Keratinocyte (primary cell): ENCODE results near the gene MED25. TPM values are rescaled to one million over a fixed set of nuclear protein-coding genes. Genes with fewer than 3 reads are reported as not detected.

ENCODE experiments used
- DNase-seq: peaks from one replicate; pipeline ENCODE4 v3.0.0-alpha.2; 2011; ENCODE audit warnings: low read depth, missing footprints, low spot score
- FAIRE-seq: peaks from 2 replicates; lab custom pipeline; 2011; peaks lifted over from hg19 to GRCh38; lab: Jason Lieb, UNC
- H2AFZ ChIP-seq: 2 replicates; pipeline ENCODE4 v1.6.0; 2012; ENCODE audit warnings: low read length, control low read depth, inconsistent platforms; ENCODE audit not compliant: control insufficient read depth
- H3K27ac ChIP-seq: 2 replicates; pipeline ENCODE4 v1.5.1; 2011; ENCODE audit warnings: low read length; ENCODE audit not compliant: control insufficient read depth, insufficient read depth
- H3K27me3 ChIP-seq: 3 replicates; pipeline ENCODE4 v1.6.0; 2011; ENCODE audit warnings: low read length; ENCODE audit not compliant: control insufficient read depth, insufficient read depth; ENCODE audit errors: extremely low read depth
- H3K36me3 ChIP-seq, 2 experiments: 2 replicates in 1 of 2; 3 replicates in 1 of 2; pipeline ENCODE4 v1.5.1; 2011; ENCODE audit warnings: low read length in 2 of 2, mild to moderate bottlenecking in 1 of 2; ENCODE audit not compliant: control insufficient read depth in 2 of 2, insufficient read depth in 2 of 2; ENCODE audit errors: extremely low read depth in 1 of 2
- H3K4me1 ChIP-seq: 3 replicates; pipeline ENCODE4 v1.5.1; 2011; ENCODE audit warnings: low read length; ENCODE audit not compliant: control insufficient read depth, insufficient read depth; ENCODE audit errors: extremely low read depth
- H3K4me2 ChIP-seq: 3 replicates; pipeline ENCODE4 v1.6.0; 2011; ENCODE audit warnings: low read depth, low read length; ENCODE audit not compliant: control insufficient read depth, insufficient read depth; ENCODE audit errors: extremely low read depth
- H3K4me3 ChIP-seq, 3 experiments: fragments of 200-600 bp in 1 of 3; sonication (generic) in 1 of 3; 2 replicates in 2 of 3; 3 replicates in 1 of 3; pipeline ENCODE4 v1.5.1; 2011 to 2016; ENCODE audit warnings: low read length in 3 of 3, mild to moderate bottlenecking in 3 of 3, control low read depth in 2 of 3, inconsistent platforms in 1 of 3, low read depth in 1 of 3, mixed read lengths in 1 of 3, mixed run types in 1 of 3, moderate library complexity in 1 of 3; ENCODE audit not compliant: control insufficient read depth in 2 of 3, insufficient read depth in 2 of 3; ENCODE audit errors: extremely low read depth in 1 of 3
- H3K79me2 ChIP-seq: 2 replicates; pipeline ENCODE4 v1.6.0; 2012; ENCODE audit warnings: low read length; ENCODE audit not compliant: control insufficient read depth, insufficient read depth
- H3K9ac ChIP-seq: 3 replicates; pipeline ENCODE4 v1.6.0; 2011; ENCODE audit warnings: low read length; ENCODE audit not compliant: control insufficient read depth, insufficient read depth; ENCODE audit errors: extremely low read depth
- H3K9me1 ChIP-seq: 3 replicates; pipeline ENCODE4 v1.6.0; 2011; ENCODE audit warnings: low read length; ENCODE audit not compliant: control insufficient read depth, insufficient read depth; ENCODE audit errors: extremely low read depth
- H3K9me3 ChIP-seq: 2 replicates; pipeline ENCODE4 v1.5.1; 2012; ENCODE audit warnings: low read depth, low read length; ENCODE audit not compliant: control insufficient read depth
- H4K20me1 ChIP-seq: 3 replicates; pipeline ENCODE4 v1.6.0; 2011; ENCODE audit warnings: low read length; ENCODE audit not compliant: control insufficient read depth, insufficient read depth; ENCODE audit errors: extremely low read depth
- EZH2 ChIP-seq: IDR thresholded peaks from one replicate; pipeline ENCODE4 v1.6.1; 2012; ENCODE audit warnings: inconsistent platforms, mild to moderate bottlenecking, low read length, moderate library complexity
- dilution Hi-C: fragments of 300-500 bp; cut with MboI; formaldehyde crosslinking; loops from one replicate; pipeline ENCODE4 v1.7.0; 2020; ENCODE audit warnings: low sequenced_read_pairs; ENCODE audit not compliant: extremely low pct_ligation_motif_present
- polyA plus RNA-seq, 5 experiments: library from polyadenylated mRNA; depleted of rRNA in 3 of 5; stranded (reverse) in 3 of 5; stranded (forward) in 1 of 5; unstranded in 1 of 5; fragments of >200 nt; gene quantifications; 1 replicate in 1 of 5; 2 replicates in 3 of 5; 3 replicates in 1 of 5; pipeline versions ENCODE4 v1.2.1 to v1.2.3, GENCODE V29; 2011 to 2012; ENCODE audit warnings: missing spikeins in 2 of 5, low read depth in 1 of 5, low replicate concordance in 1 of 5
- TF ChIP-seq, protein P1 (sequence below), 3 experiments: IDR thresholded peaks in 1 of 3; conservative IDR thresholded peaks in 1 of 3; optimal IDR thresholded peaks in 1 of 3; 2 replicates in 2 of 3; 3 replicates in 1 of 3; pipeline versions ENCODE3 to v1.5.1; 2011; ENCODE audit warnings: low read length in 3 of 3, mild to moderate bottlenecking in 3 of 3, moderate library complexity in 2 of 3, control low read depth in 1 of 3, inconsistent platforms in 1 of 3; ENCODE audit not compliant: insufficient read depth in 2 of 3; ENCODE audit errors: extremely low read depth in 1 of 3

Gene MED25
- polyA plus RNA-seq, 1 donor (not counting 4 experiments of a cell fraction or from before 2014, with no cell fraction given): 12.5 TPM

DNA sequence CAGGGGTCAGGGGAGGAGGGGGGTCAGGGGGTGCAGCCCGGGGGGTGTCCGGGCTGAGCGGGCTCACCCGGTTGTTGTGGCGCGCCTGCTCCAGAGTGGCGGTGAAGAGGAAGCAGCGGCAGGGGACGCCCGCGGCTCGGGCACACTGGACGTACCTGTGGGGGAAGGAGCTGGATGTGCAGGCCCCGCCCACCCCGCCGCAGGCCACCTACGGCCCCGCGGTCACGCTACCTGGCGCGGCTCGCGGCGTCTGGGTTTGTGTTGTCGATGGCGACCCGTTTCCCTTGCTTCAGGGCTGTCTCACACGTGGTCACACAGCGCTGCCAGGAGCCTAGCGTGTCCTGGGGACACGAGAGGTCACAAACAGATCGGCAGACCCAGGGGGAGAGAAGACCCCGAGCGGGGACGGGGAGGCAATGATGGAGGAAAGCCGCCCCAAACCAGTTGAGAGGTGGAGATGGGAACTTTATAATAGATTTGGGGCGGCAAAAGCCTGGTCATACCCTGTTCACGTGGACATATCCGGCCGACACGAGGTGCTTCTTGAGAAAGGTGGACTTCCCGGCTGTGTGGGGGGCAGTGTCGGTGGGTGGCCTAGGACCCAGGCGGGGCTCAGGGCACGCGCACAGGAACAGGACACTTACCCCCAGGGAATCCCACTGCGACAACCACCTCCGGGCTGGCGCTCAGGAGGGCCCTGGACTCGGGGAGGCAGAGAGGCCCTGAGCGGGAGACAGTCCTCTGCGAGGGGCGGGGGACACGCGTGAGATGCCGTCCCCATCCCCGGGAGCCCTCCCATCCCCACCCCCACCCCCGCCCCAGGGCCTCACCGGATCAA lies 43.7 kb downstream of the MED25 start:
- no peak overlapping the region for H3K9ac ChIP-seq
- peaks cover 23% of the 10 kb centered on the region for H3K4me1 ChIP-seq
- H3K4me3 ChIP-seq: no peak overlapping the region
- no peak overlapping the region for H3K27ac ChIP-seq
- no peak for FAIRE-seq
- no peaks in the 10 kb centered on the region for H3K9me3 ChIP-seq
- peaks cover 36% of the 10 kb centered on the region for H3K79me2 ChIP-seq
- no peak overlapping the region for H2AFZ ChIP-seq
- H3K36me3 ChIP-seq: peaks cover 26 to 52% of the 10 kb centered on the region in 2 experiments
- dilution Hi-C loops: no loop called here
- no peak for TF ChIP-seq EZH2
- TF ChIP-seq, protein P1, sequence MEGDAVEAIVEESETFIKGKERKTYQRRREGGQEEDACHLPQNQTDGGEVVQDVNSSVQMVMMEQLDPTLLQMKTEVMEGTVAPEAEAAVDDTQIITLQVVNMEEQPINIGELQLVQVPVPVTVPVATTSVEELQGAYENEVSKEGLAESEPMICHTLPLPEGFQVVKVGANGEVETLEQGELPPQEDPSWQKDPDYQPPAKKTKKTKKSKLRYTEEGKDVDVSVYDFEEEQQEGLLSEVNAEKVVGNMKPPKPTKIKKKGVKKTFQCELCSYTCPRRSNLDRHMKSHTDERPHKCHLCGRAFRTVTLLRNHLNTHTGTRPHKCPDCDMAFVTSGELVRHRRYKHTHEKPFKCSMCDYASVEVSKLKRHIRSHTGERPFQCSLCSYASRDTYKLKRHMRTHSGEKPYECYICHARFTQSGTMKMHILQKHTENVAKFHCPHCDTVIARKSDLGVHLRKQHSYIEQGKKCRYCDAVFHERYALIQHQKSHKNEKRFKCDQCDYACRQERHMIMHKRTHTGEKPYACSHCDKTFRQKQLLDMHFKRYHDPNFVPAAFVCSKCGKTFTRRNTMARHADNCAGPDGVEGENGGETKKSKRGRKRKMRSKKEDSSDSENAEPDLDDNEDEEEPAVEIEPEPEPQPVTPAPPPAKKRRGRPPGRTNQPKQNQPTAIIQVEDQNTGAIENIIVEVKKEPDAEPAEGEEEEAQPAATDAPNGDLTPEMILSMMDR (optimal IDR thresholded peaks at IDR 0.05 in 1 of 3, IDR thresholded peaks at IDR 0.05 in 1 of 3, conservative IDR thresholded peaks at IDR 0.05 in 1 of 3; ENCODE audit: extremely low read depth in 1 of 3, insufficient read depth in 2 of 3, low read length in 3 of 3): no peak
- no peaks in the 10 kb centered on the region for H3K9me1 ChIP-seq
- no peaks in the 10 kb centered on the region for H3K27me3 ChIP-seq
- peaks cover 11% of the 10 kb centered on the region for H4K20me1 ChIP-seq
- no peak for DNase-seq
- no peak overlapping the region for H3K4me2 ChIP-seq

DNA sequence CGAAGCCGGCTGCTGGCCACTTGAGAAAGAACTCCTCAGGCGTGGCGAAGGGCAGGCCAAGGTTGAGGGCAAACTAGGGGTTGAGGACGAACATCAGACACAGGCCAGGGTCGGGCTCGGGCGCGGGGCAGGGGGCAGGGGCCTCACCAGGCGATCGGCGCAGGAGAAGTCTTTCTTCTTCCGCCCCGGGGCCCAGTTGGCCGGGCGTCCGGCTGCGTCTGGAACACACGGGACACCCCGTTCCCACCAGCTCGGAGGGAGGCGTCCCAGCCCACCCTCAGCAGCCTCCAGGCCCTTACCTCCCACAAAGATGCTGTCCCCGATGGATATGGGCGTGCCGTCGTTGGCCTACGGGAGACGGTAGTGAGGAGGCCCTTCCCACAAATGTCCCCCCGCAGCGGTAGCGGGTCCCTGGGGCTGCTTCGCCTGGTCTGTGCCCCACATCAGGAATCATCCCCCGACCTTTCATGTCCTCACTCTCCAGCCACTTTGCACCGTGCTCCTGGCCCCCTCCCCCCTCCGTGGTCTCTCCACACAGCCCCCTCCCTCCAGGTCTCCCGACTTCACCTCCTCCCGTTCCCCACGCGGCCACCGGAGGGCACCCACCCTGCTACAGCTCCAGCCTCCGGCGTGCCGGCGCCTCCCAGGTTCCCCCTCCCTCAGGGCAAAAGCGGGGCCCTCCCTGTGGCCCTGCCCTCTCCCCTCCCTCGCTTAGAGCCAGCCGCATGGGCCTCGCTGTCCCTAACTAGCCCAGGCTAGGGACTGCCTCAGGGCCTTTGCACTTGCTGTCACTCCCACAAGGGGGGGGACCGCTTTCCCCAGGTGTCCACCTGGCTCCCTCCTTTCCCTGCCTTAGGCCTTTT lies 44.5 kb downstream of the MED25 start:
- H3K36me3 ChIP-seq: peaks cover 21 to 50% of the 10 kb centered on the region in 2 experiments

More for the DNA sequence above, 44.5 kb downstream of the MED25 start:
- FAIRE-seq: no peak
- peaks cover 37% of the 10 kb centered on the region for H3K79me2 ChIP-seq
- H3K27me3 ChIP-seq: no peaks in the 10 kb centered on the region
- TF ChIP-seq, protein P1 (optimal IDR thresholded peaks at IDR 0.05 in 1 of 3, IDR thresholded peaks at IDR 0.05 in 1 of 3, conservative IDR thresholded peaks at IDR 0.05 in 1 of 3; ENCODE audit: extremely low read depth in 1 of 3, insufficient read depth in 2 of 3, low read length in 3 of 3): peak in 2 of 3 experiments; percentile 11 to 41
- TF ChIP-seq EZH2: no peak
- dilution Hi-C loops: no loop called here
- H3K9me1 ChIP-seq: no peaks in the 10 kb centered on the region
- no peaks in the 10 kb centered on the region for H3K9me3 ChIP-seq
- H3K27ac ChIP-seq: no peak overlapping the region
- no peak overlapping the region for H3K4me2 ChIP-seq
- peaks cover 23% of the 10 kb centered on the region for H3K4me1 ChIP-seq
- H3K4me3 ChIP-seq: no peak overlapping the region
- H3K9ac ChIP-seq: no peak overlapping the region
- DNase-seq: no peak
- H2AFZ ChIP-seq: no peak overlapping the region
- peaks cover 11% of the 10 kb centered on the region for H4K20me1 ChIP-seq
